Prostate gland (tissue), 2 donors: ENCODE measurements around the gene BBIP1. TPM values are rescaled to one million over a fixed set of nuclear protein-coding genes. Genes with fewer than 3 reads are reported as not detected.

Experiments used
- DNase-seq: peaks from one replicate; pipeline ENCODE4 v3.0.0-alpha.2; 2019; ENCODE audit warnings: low spot score
- H3K27ac ChIP-seq, 2 donors: fragments of 200-600 bp; sonication (generic); 2 replicates each; pipeline ENCODE4 v1.5.1; 2017 to 2019
- H3K27me3 ChIP-seq: fragments of 200-600 bp; sonication (generic); replicated peaks from 2 replicates; pipeline ENCODE4 v1.5.1; 2019; ENCODE audit not compliant: insufficient read depth
- H3K36me3 ChIP-seq, 2 donors: fragments of 200-600 bp; sonication (generic); 1 replicate in 1 of 2; 2 replicates in 1 of 2; pipeline versions ENCODE4 v1.5.1 to v1.8.1; 2017 to 2019
- H3K4me1 ChIP-seq: fragments of 200-600 bp; sonication (generic); replicated peaks from 2 replicates; pipeline ENCODE4 v1.5.1; 2019
- H3K4me3 ChIP-seq, 2 donors: fragments of 200-600 bp; sonication (generic); 2 replicates each; pipeline ENCODE4 v1.5.1; 2017 to 2019
- H3K9me3 ChIP-seq: fragments of 200-600 bp; sonication (generic); 2 replicates; pipeline ENCODE4 v1.5.1; 2017
- POLR2A ChIP-seq: fragments of 450-650 bp; IDR thresholded peaks from one replicate; pipeline ENCODE4 v1.6.1; 2016; ENCODE audit warnings: antibody characterized with exemption, mild to moderate bottlenecking
- POLR2AphosphoS5 ChIP-seq: sonication (generic); formaldehyde crosslinking; IDR thresholded peaks from one replicate; pipeline ENCODE4 v1.6.1; 2017; ENCODE audit warnings: antibody characterized with exemption
- WGBS: methylation state at CpG from one replicate; pipeline ENCODE4 v1.1.5; 2018; 5-methylcytosine and 5-hydroxymethylcytosine counted together
- intact Hi-C: fragments of 100-400 bp; cut with DNase I; formaldehyde crosslinking; loops from one replicate; pipeline ENCODE4 v1.14.2; 2022
- total RNA-seq, 2 donors: library from RNA; depleted of rRNA; stranded (reverse); fragments of >200 nt; gene quantifications; one replicate each; pipeline ENCODE4 v1.1.0, GENCODE V29; 2016
- TF ChIP-seq, protein P1 (sequence below), 4 experiments: fragments of 200-600 bp in 2 of 4; fragments of 450-650 bp in 2 of 4; sonication (generic) in 2 of 4; IDR thresholded peaks; 1 replicate in 3 of 4; 2 replicates in 1 of 4; pipeline ENCODE4 v1.5.1; 2016 to 2019; ENCODE audit warnings: antibody characterized with exemption in 4 of 4, mild to moderate bottlenecking in 2 of 4, moderate library complexity in 2 of 4

Gene BBIP1
- total RNA-seq, 2 donors from 2014 or later, result 18.8 to 20.9 TPM

DNA sequence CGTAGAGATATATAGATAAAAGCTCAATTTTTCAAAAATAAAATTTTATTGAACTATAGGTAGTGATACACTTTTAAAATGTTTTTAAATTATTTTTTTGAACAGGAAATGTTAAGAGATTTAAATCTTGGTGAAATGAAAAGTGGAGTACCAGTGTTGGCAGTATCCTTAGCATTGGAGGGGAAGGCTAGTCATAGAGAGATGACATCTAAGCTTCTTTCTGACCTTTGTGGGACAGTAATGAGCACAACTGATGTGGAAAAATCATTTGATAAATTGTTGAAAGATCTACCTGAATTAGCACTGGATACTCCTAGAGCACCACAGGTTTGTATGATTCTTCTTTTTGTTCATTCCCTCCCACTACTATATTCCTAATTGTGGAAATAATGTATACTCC is 31.4 kb downstream of the BBIP1 start:
- no peak overlapping the region for H3K4me3 ChIP-seq
- no peaks in the 10 kb centered on the region for H3K27me3 ChIP-seq
- TF ChIP-seq POLR2AphosphoS5, result no peak
- TF ChIP-seq, protein P1, sequence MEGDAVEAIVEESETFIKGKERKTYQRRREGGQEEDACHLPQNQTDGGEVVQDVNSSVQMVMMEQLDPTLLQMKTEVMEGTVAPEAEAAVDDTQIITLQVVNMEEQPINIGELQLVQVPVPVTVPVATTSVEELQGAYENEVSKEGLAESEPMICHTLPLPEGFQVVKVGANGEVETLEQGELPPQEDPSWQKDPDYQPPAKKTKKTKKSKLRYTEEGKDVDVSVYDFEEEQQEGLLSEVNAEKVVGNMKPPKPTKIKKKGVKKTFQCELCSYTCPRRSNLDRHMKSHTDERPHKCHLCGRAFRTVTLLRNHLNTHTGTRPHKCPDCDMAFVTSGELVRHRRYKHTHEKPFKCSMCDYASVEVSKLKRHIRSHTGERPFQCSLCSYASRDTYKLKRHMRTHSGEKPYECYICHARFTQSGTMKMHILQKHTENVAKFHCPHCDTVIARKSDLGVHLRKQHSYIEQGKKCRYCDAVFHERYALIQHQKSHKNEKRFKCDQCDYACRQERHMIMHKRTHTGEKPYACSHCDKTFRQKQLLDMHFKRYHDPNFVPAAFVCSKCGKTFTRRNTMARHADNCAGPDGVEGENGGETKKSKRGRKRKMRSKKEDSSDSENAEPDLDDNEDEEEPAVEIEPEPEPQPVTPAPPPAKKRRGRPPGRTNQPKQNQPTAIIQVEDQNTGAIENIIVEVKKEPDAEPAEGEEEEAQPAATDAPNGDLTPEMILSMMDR (IDR thresholded peaks at IDR 0.05), result no peak
- no peak for TF ChIP-seq POLR2A
- intact Hi-C loops, result no loop called here
- 93% methylated on average over 1 of the region's 1 CpG for WGBS
- no peak overlapping the region for H3K27ac ChIP-seq
- H3K4me1 ChIP-seq, result no peaks in the 10 kb centered on the region
- no peak for DNase-seq
- H3K36me3 ChIP-seq, result no peaks in the 10 kb centered on the region
- H3K9me3 ChIP-seq, result no peaks in the 10 kb centered on the region

- intact Hi-C loops, result no loop called here
- H3K4me3 ChIP-seq, result no peak overlapping the region
- H3K9me3 ChIP-seq, result no peaks in the 10 kb centered on the region
- TF ChIP-seq POLR2AphosphoS5 (no peak), POLR2A (no peak)
- TF ChIP-seq, protein P1 (IDR thresholded peaks at IDR 0.05), result no peak
- peak overlapping the region in 1 of 2 donors; percentile 24 for H3K27ac ChIP-seq
- WGBS, result 52% methylated on average over 5 of the region's 5 CpGs
- no peaks in the 10 kb centered on the region for H3K27me3 ChIP-seq
- peaks cover 2% of the 10 kb centered on the region for H3K4me1 ChIP-seq
- no peak for DNase-seq
- H3K36me3 ChIP-seq, result no peaks in the 10 kb centered on the region
Observed at GRCh38 chr10:110885932-110886674, 32.9 kb downstream of the BBIP1 start.

DNA sequence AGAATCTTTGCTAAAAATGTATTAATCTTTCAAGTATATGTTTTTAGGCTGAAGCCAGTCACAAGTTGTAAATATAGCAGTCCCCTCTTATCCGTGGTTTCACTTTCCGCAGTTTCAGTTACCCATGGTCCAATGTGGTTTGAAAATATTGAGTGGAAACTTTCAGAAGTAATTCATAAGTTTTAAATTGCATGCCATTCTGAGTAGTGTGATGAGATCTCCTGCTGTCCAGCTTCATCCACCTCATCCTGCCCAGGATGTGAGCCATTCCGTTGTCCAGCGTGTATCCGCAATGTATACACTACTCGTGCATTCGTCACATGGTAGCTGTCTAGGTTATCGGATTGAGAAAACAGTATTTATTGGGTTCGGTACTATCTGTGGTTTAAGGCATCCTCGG is 35.1 kb downstream of the BBIP1 start:
- no peak for DNase-seq
- Histone ChIP-seq H3K27me3 (no peaks in the 10 kb centered on the region), H3K9me3 (no peaks in the 10 kb centered on the region), H3K36me3 (no peaks in the 10 kb centered on the region), H3K4me1 (peaks cover 2% of the 10 kb centered on the region), H3K4me3 (no peak overlapping the region), H3K27ac (no peak overlapping the region)
- intact Hi-C loops, result no loop called here
- TF ChIP-seq, protein P1 (IDR thresholded peaks at IDR 0.05), result no peak
- no peak for TF ChIP-seq POLR2A
- no peak for TF ChIP-seq POLR2AphosphoS5
- 81% methylated on average over 10 of the region's 10 CpGs for WGBS

DNA sequence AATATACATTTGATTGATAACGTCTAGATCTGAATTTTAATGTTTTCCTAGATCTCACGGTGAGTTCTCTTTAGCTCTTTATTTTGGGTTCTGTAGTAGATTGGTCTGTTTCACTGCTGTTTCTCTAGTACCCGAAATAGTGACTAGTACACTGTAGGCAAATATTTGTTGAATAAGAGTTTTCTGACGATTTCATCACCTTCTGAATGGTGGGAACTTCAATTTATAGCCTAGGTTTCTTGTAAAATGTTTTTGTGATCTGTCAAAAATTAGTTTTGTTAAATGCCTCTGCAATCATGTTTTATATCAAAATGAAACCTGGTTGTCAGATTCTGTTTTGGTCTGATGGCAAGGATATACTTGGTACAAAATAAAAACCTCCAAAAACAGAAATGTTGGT is 37.1 kb downstream of the BBIP1 start:
- peaks cover 2% of the 10 kb centered on the region for H3K4me1 ChIP-seq

More for the DNA sequence above, 37.1 kb downstream of the BBIP1 start:
- H3K27me3 ChIP-seq, result no peaks in the 10 kb centered on the region
- DNase-seq, result no peak
- no peak overlapping the region for H3K4me3 ChIP-seq
- H3K27ac ChIP-seq, result no peak overlapping the region
- H3K36me3 ChIP-seq, result peaks cover 0 to 3% of the 10 kb centered on the region in 2 donors
- TF ChIP-seq, protein P1 (IDR thresholded peaks at IDR 0.05), result no peak
- no peak for TF ChIP-seq POLR2AphosphoS5
- WGBS, result 60% methylated on average over 4 of the region's 4 CpGs
- H3K9me3 ChIP-seq, result no peaks in the 10 kb centered on the region
- intact Hi-C loops, result no loop called here
